AG04450 (cell line): Measurements from ENCODE around the gene ERFL. TPM values are rescaled to one million over a fixed set of nuclear protein-coding genes. Genes with fewer than 3 reads are reported as not detected.

Source experiments
- CTCF ChIA-PET: fragments of 300-600, 350-600 bp; formaldehyde crosslinking; extraction: SDS; loops from one replicate; lab custom pipeline; 2022; ENCODE audit warnings: antibody characterized with exemption, inconsistent platforms; lab: Charles Lee
- POLR2A ChIA-PET: fragments of 350-600 bp; formaldehyde crosslinking; extraction: SDS; loops from one replicate; lab custom pipeline; 2021; ENCODE audit warnings: antibody characterized with exemption, inconsistent platforms; lab: Yijun Ruan, JAX
- DNase-seq: peaks from one replicate; pipeline ENCODE4 v3.0.0-alpha.2; 2011; ENCODE audit warnings: low read depth, low spot score
- H3K27ac ChIP-seq: one replicate; pipeline ENCODE4 v1.5.1; 2012; ENCODE audit warnings: low read depth, low read length, control low read depth
- H3K27me3 ChIP-seq: one replicate; pipeline ENCODE4 v1.6.0; 2012; ENCODE audit warnings: low read length; ENCODE audit not compliant: control insufficient read depth, insufficient read depth
- H3K4me3 ChIP-seq: 2 replicates; pipeline ENCODE4 v1.5.1; 2011; ENCODE audit warnings: mild to moderate bottlenecking, low read depth, low read length, control low read depth
- H3K9me3 ChIP-seq: 2 replicates; pipeline ENCODE4 v1.5.1; 2012; ENCODE audit warnings: low read length; ENCODE audit not compliant: control insufficient read depth, insufficient read depth
- polyA plus RNA-seq: library from polyadenylated mRNA; depleted of rRNA; stranded (reverse); fragments of >200 nt; gene quantifications from 2 replicates; pipeline ENCODE4 v1.2.3, GENCODE V29; 2011
- TF ChIP-seq, protein P1 (sequence below): IDR thresholded peaks from 2 replicates; pipeline ENCODE4 v1.5.1; 2011; ENCODE audit warnings: low read depth, low read length, control low read depth, inconsistent platforms

Gene ERFL
- polyA plus RNA-seq, 1 experiment: not detected

GRCh38 chr19:41895745-41896580 is 32.3 kb downstream of the ERFL start:
- Histone ChIP-seq H3K27ac (no peak overlapping the region), H3K9me3 (no peaks in the 10 kb centered on the region), H3K4me3 (no peak overlapping the region), H3K27me3 (no peaks in the 10 kb centered on the region)
- TF ChIP-seq, protein P1, sequence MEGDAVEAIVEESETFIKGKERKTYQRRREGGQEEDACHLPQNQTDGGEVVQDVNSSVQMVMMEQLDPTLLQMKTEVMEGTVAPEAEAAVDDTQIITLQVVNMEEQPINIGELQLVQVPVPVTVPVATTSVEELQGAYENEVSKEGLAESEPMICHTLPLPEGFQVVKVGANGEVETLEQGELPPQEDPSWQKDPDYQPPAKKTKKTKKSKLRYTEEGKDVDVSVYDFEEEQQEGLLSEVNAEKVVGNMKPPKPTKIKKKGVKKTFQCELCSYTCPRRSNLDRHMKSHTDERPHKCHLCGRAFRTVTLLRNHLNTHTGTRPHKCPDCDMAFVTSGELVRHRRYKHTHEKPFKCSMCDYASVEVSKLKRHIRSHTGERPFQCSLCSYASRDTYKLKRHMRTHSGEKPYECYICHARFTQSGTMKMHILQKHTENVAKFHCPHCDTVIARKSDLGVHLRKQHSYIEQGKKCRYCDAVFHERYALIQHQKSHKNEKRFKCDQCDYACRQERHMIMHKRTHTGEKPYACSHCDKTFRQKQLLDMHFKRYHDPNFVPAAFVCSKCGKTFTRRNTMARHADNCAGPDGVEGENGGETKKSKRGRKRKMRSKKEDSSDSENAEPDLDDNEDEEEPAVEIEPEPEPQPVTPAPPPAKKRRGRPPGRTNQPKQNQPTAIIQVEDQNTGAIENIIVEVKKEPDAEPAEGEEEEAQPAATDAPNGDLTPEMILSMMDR: peak; percentile 36; the same call in 1 of the 2 replicates
- ChIA-PET POLR2A (no interaction called here), CTCF (interaction anchor here (1.5 kb wide), 1 partner anchor 10 kb away, joined by 4 read pairs; no protein-coding TSS in a partner anchor)
- DNase-seq: no peak

- no peak overlapping the region for H3K4me3 ChIP-seq
- no peaks in the 10 kb centered on the region for H3K27me3 ChIP-seq
- H3K27ac ChIP-seq: no peak overlapping the region
- ChIA-PET POLR2A (no interaction called here), CTCF (interaction anchor here (0.7 kb wide), 1 partner anchor 548 kb away, joined by 3 read pairs; no protein-coding TSS in a partner anchor)
- no peaks in the 10 kb centered on the region for H3K9me3 ChIP-seq
- TF ChIP-seq, protein P1: no peak
- DNase-seq: no peak
Observed at GRCh38 chr19:41894350-41894749, 33.9 kb downstream of the ERFL start.

DNA sequence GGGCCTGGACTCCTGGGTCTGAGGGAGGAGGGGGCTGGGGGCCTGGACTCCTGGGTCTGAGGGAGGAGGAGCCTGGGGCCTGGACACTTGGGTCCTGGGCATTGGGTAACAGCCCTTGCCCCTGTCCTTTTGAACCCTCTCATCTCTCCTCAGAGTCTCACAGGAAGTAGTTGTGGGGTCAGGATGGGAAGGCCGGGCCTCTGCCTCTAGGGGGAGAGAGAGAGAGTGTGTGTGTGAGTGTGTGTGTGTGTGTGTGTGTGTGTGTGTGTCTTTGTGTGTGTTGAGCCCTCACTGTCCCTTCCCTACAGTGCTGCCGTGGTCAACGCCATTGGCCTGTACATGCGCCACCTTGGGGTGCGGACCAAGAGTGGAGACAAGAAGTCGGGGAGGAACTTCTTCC is 34.4 kb downstream of the ERFL start:
- Histone ChIP-seq H3K9me3 (no peaks in the 10 kb centered on the region), H3K27me3 (no peaks in the 10 kb centered on the region), H3K27ac (no peak overlapping the region), H3K4me3 (no peak overlapping the region)
- TF ChIP-seq, protein P1: 0 out of 2 replicates have a peak, but pooled peaks have one; percentile 15
- ChIA-PET POLR2A (no interaction called here), CTCF (no interaction called here)
- DNase-seq: no peak

DNA sequence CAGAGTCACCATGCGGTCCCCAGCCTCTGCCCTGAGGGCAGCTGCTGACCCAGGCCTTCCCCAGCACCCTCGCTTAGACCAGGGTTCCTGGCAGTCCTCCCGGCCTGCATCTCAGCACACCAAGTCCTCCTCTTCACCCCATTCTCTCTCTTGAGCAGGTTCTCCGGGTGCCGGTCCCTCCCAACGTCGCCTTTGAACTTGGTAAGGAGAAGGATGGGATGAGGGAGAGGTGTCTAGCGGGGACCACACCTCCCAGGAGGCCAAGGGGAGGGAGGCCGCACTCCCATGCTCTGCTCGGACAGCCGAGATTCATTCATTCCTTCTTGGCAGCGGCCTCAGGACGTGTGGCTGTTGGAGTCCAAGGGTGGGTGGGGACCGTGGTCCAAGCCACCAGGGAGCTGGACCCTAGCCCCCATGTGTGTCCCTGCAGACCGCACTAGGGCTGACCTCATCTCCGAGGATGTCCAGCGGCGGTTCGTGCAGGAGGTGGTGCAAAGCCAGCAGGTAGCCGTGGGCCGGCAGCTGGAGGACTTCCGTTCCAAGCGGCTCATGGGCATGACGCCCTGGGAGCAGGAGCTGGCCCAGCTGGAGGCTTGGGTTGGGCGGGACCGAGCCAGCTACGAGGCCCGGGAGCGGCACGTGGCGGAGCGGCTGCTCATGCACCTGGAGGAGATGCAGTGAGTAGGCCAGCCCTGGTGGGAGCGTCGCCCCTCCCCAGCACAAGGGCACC is 35.9 kb downstream of the ERFL start:
- no peaks in the 10 kb centered on the region for H3K9me3 ChIP-seq
- no peak overlapping the region for H3K4me3 ChIP-seq
- no peaks in the 10 kb centered on the region for H3K27me3 ChIP-seq
- TF ChIP-seq, protein P1: no peak
- ChIA-PET POLR2A (interaction anchor here (1.1 kb wide), 1 partner anchor 20 kb away, joined by 3 read pairs; no protein-coding TSS in a partner anchor), CTCF (no interaction called here)
- no peak overlapping the region for H3K27ac ChIP-seq
- DNase-seq: no peak

GRCh38 chr19:41890936-41891335 is 37.3 kb downstream of the ERFL start:
- TF ChIP-seq, protein P1: no peak
- H3K27me3 ChIP-seq: no peaks in the 10 kb centered on the region
- H3K27ac ChIP-seq: no peak overlapping the region
- CTCF ChIA-PET: no interaction called here
- POLR2A ChIA-PET: interaction anchor here (1.1 kb wide), 1 partner anchor 19 kb away, joined by 3 read pairs; no protein-coding TSS in a partner anchor
- no peaks in the 10 kb centered on the region for H3K9me3 ChIP-seq
- DNase-seq: no peak
- no peak overlapping the region for H3K4me3 ChIP-seq
